H1 (cell line): ENCODE results near the gene RRAD. TPM values are rescaled to one million over a fixed set of nuclear protein-coding genes. Genes with fewer than 3 reads are reported as not detected.

Experiments
- polyA plus RNA-seq, 7 experiments: library from polyadenylated mRNA; depleted of rRNA in 3 of 7; stranded (reverse) in 5 of 7; unstranded in 2 of 7; fragments of >200 nt in 5 of 7; fragments of 200-250 nt in 2 of 7; gene quantifications; 1 replicate in 5 of 7; 2 replicates in 1 of 7; 4 replicates in 1 of 7; pipeline versions ENCODE4 v1.2.1 to v1.2.3, GENCODE V29; 2011 to 2013; ENCODE audit warnings: missing spikeins in 2 of 7, mixed read lengths in 2 of 7
- total RNA-seq: library from RNA; stranded (reverse); fragmentation: NEBNext Ultra II Directional; extraction: Animal tissue kit (Norgen Biotek cat#: 25700); gene quantifications from 2 replicates; pipeline ENCODE4 v1.2.1, GENCODE V29; 2021
- TF ChIP-seq, protein P1 (sequence below): fragments of 300-600 bp; sonication (generic); IDR thresholded peaks from 2 replicates; pipeline ENCODE4 v1.7.1; 2012; ENCODE audit warnings: low read length, moderate library complexity, mild to moderate bottlenecking, inconsistent platforms; ENCODE audit not compliant: insufficient replicate concordance

RRAD gene
- total and polyA plus RNA-seq, 2 of the 8 experiments (the other 6 are each of a cell fraction or from before 2014, with no cell fraction given): 0.17 TPM; not detected in 1

DNA sequence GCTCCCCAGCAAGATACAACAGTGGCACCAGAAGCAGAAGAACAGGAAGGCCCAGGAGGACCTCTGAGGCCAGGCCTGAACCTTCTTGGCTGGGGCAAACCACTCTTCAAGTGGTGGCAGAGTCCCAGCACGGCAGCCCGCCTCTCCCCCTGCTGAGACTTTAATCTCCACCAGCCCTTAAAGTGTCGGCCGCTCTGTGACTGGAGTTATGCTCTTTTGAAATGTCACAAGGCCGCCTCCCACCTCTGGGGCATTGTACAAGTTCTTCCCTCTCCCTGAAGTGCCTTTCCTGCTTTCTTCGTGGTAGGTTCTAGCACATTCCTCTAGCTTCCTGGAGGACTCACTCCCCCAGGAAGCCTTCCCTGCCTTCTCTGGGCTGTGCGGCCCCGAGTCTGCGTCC lies 47.6 kb upstream of the RRAD start (continued):
- TF ChIP-seq, protein P1, sequence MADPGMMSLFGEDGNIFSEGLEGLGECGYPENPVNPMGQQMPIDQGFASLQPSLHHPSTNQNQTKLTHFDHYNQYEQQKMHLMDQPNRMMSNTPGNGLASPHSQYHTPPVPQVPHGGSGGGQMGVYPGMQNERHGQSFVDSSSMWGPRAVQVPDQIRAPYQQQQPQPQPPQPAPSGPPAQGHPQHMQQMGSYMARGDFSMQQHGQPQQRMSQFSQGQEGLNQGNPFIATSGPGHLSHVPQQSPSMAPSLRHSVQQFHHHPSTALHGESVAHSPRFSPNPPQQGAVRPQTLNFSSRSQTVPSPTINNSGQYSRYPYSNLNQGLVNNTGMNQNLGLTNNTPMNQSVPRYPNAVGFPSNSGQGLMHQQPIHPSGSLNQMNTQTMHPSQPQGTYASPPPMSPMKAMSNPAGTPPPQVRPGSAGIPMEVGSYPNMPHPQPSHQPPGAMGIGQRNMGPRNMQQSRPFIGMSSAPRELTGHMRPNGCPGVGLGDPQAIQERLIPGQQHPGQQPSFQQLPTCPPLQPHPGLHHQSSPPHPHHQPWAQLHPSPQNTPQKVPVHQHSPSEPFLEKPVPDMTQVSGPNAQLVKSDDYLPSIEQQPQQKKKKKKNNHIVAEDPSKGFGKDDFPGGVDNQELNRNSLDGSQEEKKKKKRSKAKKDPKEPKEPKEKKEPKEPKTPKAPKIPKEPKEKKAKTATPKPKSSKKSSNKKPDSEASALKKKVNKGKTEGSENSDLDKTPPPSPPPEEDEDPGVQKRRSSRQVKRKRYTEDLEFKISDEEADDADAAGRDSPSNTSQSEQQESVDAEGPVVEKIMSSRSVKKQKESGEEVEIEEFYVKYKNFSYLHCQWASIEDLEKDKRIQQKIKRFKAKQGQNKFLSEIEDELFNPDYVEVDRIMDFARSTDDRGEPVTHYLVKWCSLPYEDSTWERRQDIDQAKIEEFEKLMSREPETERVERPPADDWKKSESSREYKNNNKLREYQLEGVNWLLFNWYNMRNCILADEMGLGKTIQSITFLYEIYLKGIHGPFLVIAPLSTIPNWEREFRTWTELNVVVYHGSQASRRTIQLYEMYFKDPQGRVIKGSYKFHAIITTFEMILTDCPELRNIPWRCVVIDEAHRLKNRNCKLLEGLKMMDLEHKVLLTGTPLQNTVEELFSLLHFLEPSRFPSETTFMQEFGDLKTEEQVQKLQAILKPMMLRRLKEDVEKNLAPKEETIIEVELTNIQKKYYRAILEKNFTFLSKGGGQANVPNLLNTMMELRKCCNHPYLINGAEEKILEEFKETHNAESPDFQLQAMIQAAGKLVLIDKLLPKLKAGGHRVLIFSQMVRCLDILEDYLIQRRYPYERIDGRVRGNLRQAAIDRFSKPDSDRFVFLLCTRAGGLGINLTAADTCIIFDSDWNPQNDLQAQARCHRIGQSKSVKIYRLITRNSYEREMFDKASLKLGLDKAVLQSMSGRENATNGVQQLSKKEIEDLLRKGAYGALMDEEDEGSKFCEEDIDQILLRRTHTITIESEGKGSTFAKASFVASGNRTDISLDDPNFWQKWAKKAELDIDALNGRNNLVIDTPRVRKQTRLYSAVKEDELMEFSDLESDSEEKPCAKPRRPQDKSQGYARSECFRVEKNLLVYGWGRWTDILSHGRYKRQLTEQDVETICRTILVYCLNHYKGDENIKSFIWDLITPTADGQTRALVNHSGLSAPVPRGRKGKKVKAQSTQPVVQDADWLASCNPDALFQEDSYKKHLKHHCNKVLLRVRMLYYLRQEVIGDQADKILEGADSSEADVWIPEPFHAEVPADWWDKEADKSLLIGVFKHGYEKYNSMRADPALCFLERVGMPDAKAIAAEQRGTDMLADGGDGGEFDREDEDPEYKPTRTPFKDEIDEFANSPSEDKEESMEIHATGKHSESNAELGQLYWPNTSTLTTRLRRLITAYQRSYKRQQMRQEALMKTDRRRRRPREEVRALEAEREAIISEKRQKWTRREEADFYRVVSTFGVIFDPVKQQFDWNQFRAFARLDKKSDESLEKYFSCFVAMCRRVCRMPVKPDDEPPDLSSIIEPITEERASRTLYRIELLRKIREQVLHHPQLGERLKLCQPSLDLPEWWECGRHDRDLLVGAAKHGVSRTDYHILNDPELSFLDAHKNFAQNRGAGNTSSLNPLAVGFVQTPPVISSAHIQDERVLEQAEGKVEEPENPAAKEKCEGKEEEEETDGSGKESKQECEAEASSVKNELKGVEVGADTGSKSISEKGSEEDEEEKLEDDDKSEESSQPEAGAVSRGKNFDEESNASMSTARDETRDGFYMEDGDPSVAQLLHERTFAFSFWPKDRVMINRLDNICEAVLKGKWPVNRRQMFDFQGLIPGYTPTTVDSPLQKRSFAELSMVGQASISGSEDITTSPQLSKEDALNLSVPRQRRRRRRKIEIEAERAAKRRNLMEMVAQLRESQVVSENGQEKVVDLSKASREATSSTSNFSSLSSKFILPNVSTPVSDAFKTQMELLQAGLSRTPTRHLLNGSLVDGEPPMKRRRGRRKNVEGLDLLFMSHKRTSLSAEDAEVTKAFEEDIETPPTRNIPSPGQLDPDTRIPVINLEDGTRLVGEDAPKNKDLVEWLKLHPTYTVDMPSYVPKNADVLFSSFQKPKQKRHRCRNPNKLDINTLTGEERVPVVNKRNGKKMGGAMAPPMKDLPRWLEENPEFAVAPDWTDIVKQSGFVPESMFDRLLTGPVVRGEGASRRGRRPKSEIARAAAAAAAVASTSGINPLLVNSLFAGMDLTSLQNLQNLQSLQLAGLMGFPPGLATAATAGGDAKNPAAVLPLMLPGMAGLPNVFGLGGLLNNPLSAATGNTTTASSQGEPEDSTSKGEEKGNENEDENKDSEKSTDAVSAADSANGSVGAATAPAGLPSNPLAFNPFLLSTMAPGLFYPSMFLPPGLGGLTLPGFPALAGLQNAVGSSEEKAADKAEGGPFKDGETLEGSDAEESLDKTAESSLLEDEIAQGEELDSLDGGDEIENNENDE: no peak
